ENCODE results near the gene ASB9.
"Not testable (repeated sequence)": the region's sequence is repeated elsewhere in the genome, so short reads cannot be mapped to it uniquely, and the experiment has no call there.

The ASB9 gene, protein sequence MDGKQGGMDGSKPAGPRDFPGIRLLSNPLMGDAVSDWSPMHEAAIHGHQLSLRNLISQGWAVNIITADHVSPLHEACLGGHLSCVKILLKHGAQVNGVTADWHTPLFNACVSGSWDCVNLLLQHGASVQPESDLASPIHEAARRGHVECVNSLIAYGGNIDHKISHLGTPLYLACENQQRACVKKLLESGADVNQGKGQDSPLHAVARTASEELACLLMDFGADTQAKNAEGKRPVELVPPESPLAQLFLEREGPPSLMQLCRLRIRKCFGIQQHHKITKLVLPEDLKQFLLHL

DNA sequence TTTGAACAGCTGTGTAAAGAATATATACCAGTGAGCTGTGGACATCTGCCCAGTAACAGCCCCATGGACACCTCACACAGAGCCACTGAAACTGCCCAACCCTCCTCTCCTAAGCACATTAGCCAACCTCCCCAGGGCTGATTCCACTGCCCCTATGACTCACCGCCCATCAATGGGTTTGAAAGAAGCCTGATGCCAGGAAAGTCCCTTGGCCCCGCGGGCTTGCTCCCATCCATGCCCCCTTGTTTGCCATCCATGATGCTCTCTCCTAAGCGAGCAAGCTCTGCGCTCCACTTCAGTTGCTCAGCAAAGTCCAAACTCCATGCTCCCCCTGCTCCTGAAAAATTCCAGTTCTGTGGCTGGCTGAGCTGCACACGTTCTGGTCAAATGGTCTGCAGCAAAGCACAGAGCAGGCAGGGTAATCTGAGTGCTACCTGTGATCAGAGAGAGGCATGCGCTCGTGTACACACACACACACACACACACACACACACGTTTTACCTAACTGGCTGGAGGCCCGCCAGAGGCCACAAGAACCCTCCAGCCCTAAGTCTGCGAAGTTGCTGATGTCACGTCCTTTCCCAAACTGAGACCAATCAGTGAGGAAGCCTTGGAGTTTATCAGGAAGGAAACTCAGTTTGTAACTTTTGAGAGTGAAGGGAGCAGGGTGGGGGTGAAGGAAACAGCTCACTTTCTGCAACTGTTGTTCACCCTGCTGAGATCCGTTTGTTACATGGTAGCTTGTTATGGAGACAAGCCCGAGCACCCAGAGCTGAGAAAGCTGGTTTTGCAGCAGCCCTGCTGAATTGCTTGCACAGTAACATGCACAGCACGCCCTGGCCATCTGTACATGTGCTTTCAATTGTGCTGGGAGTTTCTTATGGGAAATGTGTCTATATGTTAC is at the start of gene ASB9:
TSS of gene ASB9 (minus strand) at position 466 of the 904 bp plus-strand sequence. CDS start at position 257, 209 bp downstream.
- DNase-seq: peak; percentile 13

DNA sequence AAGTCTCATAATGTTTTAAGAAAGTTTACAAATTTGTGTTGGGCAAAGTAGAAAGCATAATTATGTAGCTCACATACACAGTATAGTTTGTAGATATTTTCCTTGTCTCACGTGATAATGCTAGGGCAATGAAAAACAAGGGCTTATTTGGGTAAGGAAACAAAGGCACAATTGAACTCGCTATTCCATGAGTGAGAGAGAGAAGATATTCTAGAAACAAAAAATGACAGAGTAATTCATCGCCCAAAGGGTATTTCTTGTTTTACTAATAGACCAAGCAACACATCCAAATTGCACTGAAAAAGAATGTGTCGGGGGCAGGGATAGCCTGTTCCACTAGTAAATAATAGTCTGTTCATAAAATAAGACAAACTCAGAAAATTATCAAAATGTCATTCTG is 49.2 kb upstream of the ASB9 start:
- DNase-seq: no peak

DNA sequence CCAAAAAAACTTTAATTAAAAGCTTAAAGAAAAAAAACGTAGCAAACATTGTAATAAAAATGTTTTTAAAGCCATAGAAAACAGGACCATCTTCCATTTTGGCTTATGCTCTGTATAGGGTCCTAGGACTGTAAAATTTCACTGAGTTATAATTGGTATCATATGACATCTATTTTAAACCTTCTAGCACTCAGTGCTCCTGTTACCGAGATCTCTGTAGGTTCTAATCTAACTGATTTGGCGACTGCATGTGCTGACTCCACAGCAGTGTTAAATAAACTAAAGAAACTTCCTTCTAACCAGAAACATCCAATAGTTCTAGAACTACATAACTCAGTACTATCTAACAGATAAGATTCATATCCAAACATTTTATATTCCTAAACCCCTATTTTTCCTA is 45.6 kb upstream of the ASB9 start, which contains the start of gene ASB11:
TSS of gene ASB11 (minus strand) at position 132 of the 400 bp plus-strand sequence. CDS start at position 97, 35 bp downstream.
- DNase-seq: no peak

DNA sequence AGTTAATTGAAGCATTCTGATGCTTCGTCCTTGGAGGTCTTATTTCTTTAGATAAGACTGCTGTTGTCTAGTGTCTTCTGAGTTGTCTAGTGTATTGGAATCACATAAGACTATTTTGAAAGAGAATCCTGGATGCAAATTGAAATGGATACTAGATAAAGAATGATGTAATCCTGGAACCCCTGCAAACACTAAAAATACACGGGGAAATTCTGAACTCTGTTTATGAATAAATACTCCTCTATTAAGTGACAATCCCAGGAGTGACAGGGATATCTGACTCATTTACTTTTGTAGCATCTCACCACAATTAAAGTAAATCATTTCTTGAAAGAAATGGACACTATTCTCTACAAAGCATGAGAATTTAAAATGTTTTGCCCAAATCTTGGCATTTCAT is 44.6 kb upstream of the ASB9 start:
- DNase-seq: no peak

DNA sequence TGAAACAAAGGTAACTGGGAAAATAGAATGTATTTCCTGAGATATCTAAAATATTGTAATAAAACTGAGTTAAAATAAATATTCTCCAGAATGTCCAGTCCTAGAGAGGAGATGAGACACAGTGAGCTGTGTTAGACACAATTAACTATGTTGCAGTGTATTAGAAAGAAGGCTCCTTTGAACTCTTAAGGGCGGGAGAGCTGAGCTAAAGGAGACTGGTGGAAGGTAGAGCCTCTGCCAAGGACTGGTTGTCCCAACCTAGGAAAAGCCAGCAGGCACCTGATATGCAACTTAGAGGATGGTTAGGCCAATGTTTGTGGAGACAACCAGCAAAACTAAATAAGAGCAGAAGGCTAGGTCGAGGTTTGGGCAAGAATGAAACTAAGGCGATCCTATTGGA is 41.2 kb upstream of the ASB9 start:
- no peak for DNase-seq

DNA sequence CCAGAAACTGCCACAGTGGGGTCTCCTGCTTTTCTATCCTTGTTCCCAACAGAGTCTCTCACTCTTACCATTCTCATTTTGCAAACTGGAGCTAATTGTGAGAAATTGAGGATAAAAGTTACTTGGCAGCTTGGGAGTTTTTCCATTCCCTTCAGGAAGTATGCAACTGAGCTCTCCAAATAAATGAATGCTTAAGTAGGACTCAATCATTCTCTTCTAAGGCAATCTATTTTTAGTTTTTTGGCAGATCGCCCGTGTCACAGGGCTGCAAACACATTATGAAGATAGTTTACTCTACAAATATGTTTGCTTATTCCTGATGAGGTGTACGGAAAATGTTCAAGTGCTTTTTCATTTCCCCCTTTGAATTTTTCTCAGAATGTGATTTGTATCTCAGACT is 40.2 kb upstream of the ASB9 start:
- no peak for DNase-seq

DNA sequence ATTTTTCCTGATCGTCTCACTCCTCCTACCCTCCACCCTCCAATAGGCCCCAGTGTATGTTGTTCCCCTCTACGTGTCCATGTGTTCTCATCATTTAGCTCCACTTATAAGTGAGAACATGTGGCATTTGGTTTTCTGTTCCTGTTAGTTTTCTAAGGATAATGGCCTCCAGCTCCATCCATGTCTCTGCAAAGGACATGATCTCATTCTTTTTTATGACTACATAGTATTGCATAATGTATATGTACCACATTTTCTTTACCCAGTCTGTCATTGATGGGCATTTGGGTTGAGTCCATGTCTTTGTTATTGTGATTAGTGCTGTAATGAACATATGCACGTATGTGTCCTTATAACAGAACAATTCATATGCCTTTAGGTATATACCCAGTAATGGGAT is 36.0 kb upstream of the ASB9 start:
- DNase-seq: not testable (repeated sequence)

DNA sequence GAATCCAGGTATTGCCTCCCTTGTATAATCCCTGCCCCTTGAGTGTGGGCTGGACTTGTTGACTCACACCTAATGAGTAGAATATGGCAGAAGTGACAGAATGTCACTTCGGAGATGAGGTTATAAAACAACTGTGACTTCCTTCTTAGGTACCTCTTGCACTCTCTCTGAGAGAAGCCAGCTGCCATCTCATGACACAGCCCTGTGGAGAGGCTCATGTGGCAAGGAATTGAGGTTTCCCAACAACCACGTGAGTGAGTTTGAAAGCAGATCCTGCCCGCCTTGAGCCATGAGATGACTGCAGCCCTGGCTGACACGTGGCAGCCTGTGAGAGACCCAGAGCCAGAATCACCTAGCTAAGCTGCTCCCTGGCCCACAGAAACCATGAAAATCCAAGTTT is 32.0 kb upstream of the ASB9 start:
- DNase-seq: peak; percentile 70

DNA sequence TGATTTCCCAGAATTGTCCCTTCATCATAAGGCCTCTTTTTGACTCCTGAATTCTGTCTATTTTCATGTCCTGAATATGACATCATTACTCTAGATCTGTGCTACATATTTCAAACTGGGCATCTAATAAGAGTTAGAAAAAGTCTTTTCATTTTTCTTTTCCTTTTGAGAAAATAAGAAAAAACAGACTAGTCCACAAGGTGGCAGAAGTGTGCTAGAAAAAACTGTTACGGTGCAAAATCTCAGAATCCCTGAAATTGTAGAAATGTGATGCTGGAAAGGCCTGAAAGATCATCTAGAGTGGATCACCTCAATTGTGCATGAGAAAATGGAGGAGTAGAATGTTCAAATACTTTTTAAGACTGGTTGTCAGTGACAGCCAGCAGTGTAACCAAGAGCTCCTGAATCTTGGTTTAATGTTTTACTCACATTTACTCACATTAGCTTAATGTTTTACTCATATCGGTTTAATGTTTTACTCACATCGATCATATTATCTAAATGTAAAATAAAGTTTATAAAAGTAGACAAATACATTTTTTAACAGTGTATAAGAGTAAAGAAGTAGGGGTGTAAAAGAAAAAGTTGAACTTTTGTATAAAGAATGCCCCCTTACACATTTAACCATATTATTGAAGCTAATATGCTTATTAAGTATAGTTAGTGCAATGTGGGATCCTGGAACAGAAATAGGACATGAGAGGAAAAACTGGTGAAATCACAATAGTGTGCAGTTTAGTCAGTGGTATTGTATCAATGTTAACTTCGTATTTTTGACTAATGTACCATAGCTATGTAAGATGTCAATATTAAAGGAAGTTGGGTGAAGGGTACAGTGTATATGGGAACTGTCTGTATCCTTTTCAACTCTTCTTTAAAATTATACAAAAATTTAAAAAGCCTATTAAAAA is 30.3 kb upstream of the ASB9 start:
- peak; percentile 25 for DNase-seq

DNA sequence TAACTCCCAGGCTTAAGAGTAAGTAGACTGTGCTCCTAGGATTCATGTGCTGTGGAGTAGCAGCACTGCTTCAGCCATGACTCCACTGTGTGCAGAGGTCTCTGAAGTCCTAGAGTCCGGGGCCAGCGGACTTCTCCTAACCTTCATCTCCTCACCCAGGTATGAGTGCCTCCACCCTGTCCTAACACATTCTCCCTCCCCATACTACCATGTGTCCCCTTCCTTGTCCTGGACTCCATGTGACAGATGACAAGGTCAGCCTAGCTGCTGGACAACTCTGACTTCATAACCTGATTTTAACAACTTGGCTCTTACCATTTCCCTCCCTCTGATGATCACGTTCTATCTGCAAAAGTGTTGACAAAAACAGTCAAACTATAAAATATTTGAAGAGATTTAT is 28.9 kb upstream of the ASB9 start:
- no peak for DNase-seq

DNA sequence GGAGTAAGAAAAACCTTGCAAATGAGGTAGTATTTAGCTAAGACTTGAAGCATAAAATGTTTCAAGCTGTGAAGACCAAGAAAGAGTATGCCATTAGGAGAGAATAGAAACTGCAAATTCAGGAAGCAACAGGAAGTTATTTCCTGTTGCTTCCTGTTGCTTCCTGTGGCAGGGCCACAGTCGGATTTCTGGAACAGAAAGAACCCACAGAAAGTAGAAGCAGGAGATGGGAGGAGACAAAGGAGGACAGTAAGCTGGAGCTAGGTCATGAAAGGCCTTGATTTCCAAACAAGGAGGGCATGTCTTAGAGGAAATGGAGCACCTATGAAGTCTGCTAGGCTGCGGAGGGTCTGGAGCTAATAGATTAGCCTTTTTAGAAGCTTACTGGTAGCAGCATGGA is 28.3 kb upstream of the ASB9 start:
- DNase-seq: no peak

DNA sequence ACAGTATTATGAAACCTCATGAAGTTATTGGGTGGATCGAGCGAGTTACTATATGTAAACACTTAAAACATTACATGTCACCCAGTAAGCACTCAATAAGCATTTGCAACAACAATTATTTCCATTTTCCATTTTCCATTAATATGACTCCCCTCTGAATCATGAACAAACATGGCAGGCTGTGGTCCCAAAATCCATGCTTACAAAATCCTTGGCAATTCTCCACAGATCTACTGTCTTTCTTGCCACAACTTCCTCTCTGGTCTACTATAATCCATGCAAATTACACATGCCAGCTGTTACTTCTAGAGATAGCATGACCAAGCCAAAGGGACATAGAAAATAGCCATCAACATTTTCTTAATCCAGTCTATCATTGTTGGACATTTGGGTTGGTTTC is 23.6 kb upstream of the ASB9 start:
- DNase-seq: no peak

DNA sequence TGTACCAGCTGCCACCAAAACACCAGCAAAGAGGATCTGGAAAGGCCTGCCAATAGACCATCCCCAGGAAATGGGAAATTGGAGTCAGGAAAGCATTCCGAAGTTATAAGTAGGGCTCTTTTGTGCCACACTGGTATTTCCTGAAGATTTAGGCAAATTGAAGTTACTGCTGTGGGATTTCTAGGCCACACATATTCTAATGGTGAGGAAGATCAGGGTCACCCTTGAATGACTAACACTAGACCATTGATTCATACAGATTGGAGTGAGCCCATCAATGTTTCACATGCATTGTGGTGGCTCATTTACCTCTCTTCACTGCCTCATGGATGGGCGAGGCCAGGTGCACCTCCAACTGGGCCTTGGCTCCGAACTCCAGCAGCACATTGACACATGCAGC is 23.0 kb upstream of the ASB9 start:
- no peak for DNase-seq

DNA sequence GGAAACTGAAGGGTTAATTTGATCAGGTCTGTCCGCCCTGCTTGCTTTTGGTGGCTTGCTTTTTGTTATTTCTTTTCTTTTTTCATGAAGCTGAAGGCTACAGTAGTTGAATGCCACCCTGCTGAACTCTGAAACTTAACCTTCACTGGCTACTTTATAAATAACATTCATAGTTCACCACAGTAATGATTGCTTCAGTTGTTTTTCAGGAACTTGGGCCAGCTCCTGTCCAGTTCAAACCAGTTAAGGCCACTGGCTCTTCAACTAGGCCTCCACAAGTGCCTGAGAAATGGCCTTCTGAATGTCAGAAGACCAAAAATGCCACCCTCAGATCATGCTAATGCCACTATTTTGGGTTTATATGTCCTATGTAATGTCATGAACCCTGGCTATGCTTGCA is 7.7 kb upstream of the ASB9 start:
- DNase-seq: no peak

DNA sequence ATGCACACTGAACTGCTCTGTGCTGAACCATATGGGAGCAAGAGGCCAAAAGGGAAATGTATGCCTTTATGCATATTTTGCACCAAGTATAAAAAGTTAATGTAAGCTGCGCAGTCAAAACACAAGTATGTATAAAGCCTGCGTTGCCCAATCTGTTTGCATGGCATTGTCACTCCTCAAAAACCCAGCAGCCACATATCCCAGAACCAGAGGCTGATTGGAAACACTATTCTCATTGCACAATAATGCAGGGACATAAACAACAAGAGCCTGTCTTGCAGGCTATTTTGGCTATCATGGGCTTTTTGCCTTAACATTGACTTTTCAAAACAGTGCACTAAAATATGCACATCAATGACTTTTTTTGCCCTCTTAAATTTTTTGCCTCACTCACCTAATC is 5.1 kb upstream of the ASB9 start:
- DNase-seq: no peak

DNA sequence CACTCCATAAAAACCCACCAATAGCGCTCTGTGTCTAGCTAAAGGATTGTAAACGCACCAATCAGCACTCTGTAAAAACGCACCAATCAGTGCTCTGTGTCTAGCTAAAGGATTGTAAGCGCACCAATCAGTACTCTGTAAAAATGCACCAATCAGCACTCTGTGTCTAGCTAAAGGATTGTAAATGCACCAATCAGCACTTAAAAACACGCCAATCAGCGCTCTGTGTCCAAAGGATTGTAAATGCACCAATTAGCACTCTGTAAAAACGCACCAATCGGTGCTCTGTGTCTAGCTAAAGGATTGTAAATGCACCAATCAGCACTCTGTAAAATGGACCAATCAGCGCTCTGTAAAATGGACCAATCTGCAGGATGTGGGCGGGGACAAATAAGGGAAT is 3.4 kb upstream of the ASB9 start:
- DNase-seq: not testable (repeated sequence)

DNA sequence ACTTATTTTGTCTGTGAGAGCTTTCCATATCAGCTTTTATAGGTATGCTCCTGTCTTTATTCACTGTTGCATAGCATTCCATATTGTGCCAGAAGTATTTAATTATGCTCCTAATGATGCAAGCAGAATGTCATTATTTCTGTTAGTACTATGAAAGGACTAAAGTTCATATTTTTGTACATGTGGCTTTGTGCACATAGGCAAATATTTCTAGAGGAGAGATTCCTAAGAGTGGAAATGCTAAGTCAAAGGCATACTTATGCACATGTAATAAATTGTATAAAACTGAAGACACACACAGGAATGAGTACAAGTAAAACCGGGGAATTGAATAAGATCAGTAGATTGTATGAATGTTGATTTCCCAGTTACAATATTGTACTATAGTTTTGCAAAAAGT is 1.9 kb upstream of the ASB9 start:
- DNase-seq: no peak

DNA sequence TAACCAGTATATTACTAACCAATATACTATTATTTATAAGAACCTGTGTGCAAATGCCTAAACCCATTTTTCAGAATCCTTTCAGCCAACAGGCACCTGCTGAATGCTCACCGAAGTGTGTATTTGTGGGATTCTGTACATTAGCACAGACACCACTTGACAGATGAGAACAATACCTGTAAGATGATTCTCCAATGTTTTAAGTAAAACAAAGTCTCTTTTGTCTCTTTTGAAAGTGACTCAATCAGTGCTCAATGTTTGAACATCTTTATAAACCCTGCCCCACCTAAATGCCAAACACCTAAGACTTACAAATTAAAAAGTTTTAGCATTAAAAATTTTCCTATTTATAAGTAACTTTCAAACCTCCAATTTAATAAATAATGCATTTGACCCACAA is 763 bp downstream of the ASB9 start:
- DNase-seq: no peak

DNA sequence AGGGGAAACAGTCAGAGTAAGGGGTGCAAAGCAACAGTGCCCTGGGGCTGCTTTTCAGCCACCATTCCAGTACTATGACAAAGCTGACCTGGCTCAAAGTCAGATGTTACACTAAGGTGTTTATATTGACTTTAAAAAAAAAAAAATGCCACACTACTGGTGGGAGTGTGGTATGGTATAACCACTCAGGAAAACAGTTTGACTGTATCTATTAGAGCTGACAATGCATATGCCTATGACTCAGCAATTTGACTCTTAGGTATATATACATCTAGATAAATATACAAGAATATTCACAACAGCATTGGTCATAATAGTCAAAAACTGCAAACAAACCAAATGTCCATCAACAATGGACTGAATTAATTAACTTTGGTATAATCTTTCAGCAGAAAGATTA is 15.0 kb downstream of the ASB9 start:
- no peak for DNase-seq

DNA sequence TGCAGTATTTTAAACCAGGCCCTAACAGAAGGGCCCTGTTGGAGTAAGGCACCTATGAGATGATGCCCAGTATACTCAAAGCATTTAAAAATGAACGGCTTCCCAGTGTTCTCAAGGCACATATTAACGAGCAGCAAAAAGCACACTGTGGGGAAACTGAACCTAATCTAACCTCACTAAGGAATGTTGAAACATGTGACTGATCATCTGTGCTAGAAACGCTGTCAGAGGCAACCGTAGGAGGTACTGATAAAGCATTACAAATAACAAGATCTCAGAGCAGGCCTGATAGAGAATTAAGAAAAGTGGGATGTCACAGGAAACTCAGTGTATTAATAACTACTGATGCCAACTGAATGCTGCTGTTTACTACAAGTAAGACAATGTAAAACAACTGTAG is 24.0 kb downstream of the ASB9 start:
- DNase-seq: no peak

DNA sequence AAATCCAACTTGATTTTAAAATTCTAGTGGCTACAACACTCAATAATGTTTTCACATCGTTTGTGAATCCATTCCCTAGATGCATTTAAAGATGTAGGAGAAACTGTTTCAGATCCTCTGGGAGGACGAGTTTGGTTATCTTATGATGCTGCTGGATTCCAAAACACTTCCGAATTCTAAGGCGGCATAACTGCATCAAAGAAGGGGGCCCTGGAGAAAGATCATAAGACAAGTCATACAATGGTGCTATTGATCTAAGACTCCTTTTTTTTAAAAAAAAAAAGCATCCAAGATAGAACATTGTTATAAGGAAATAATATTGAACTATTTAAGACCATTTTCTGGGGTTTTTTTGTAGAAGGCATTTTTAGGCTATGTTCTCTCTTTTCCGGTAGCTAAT is 25.5 kb downstream of the ASB9 start:
- DNase-seq: no peak

DNA sequence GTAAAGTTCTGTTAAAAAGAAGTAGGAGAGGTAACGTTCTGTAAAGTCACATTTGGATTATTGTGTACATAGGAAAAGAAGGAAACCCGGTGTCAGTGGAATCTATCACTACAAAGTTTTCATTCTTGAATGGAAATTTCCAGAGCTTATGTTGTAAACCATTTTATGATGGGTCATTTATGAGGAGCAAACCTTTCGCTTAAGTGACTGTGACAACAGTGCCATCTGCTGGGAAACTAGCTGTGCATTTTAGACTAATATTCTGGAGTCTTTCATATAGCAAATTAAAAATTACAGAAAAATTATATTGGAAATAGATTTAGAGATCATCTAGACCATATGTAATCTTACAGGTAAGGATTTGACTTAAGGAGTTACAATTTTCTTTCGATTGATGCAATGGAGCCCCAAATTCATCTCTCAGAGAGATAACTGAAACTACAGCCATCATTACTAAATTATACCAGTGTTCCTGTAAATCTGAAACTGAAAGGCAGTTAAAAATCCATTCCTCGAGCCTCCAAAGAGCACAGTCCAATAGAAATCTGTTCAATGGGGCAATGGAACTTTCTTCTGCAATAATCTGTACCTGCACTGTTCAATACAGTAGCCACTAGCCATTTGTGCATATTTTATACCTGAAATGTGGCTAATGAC is 26.9 kb downstream of the ASB9 start:
- DNase-seq: peak; percentile 50

DNA sequence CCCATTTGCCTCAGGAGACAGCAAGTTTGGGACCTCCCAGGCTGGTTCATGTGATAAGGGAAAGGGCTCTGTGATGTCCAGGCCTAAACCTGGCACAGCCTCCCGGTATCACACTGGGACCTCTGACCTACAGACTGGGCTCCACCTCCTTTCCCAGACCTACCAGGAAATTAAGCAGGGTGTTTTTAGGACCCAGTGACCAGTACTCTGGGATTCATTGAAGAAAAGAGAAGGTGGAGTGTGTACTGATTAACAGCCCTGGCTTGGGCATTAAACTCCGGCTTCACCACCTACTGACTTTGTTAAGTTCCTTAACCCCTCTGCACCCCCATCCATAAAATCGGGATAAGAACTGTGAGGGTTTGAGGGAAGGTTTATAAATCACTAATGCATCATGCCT is 28.6 kb downstream of the ASB9 start:
- no peak for DNase-seq
